ENCODE results near the gene OR4D9.

DNA sequence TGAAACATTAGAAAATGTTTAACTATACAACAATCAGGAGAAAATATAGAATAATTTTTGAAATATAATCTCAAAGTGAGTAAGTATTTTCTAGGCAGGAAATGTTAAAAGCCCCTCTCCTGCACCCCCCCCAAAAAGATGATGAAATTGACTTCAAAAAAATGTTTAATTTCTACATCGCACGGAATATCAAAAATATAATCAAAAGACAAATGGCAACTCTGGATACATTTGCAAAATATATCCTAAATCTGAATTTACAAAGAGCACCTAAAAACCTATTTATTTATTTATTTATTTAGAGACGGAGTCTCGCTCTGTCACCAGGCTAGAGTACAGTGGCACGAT is 36.9 kb downstream of the OR4D9 start:
- TF ChIP-seq, protein P1, sequence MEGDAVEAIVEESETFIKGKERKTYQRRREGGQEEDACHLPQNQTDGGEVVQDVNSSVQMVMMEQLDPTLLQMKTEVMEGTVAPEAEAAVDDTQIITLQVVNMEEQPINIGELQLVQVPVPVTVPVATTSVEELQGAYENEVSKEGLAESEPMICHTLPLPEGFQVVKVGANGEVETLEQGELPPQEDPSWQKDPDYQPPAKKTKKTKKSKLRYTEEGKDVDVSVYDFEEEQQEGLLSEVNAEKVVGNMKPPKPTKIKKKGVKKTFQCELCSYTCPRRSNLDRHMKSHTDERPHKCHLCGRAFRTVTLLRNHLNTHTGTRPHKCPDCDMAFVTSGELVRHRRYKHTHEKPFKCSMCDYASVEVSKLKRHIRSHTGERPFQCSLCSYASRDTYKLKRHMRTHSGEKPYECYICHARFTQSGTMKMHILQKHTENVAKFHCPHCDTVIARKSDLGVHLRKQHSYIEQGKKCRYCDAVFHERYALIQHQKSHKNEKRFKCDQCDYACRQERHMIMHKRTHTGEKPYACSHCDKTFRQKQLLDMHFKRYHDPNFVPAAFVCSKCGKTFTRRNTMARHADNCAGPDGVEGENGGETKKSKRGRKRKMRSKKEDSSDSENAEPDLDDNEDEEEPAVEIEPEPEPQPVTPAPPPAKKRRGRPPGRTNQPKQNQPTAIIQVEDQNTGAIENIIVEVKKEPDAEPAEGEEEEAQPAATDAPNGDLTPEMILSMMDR (IDR thresholded peaks at IDR 0.05; ENCODE audit: low read depth, low read length) = no peak
- TF ChIP-seq POLR2A (IDR thresholded peaks at IDR 0.05; ENCODE audit: extremely low read depth, insufficient read length) = no peak

Data from NB4 (cell line).